ENCODE measurements around the gene RABEP2.
A peak's percentile ranks its signal among the peaks of the same experiment; 100 is the strongest.
"Not testable (repeated sequence)": the region's sequence is repeated elsewhere in the genome, so short reads cannot be mapped to it uniquely, and the experiment has no call there.

Gene RABEP2

GRCh38 chr16:28886945-28887344 is 38.1 kb downstream of the RABEP2 start:
- H3K4me1 ChIP-seq: peaks cover 3% of the 10 kb centered on the region
- H2AFZ ChIP-seq: no peak overlapping the region
- no peak overlapping the region for H3K9ac ChIP-seq
- no peaks in the 10 kb centered on the region for H3K9me3 ChIP-seq (ENCODE audit: control insufficient read depth, low read length)
- no peaks in the 10 kb centered on the region for H3K36me3 ChIP-seq (ENCODE audit: control insufficient read depth, insufficient read depth, low read length)
- H3K27me3 ChIP-seq (ENCODE audit: control insufficient read depth, insufficient read depth, low read length): no peaks in the 10 kb centered on the region
- no peak overlapping the region for H3K4me2 ChIP-seq (ENCODE audit: low read length)
- H3K4me3 ChIP-seq (ENCODE audit: low read depth, low read length): no peak overlapping the region
- no peak for TF ChIP-seq CTCF (IDR thresholded peaks at IDR 0.05)
- H3K27ac ChIP-seq: no peak overlapping the region
- no peaks in the 10 kb centered on the region for H3K79me2 ChIP-seq

- H3K36me3 ChIP-seq (ENCODE audit: control insufficient read depth, insufficient read depth, low read length): no peaks in the 10 kb centered on the region
Observed at GRCh38 chr16:28884045-28884444, 41.0 kb downstream of the RABEP2 start.

GRCh38 chr16:28883221-28883996 is 41.6 kb downstream of the RABEP2 start:
- Histone ChIP-seq H3K36me3 (ENCODE audit: control insufficient read depth, insufficient read depth, low read length) (no peaks in the 10 kb centered on the region), H3K9me3 (ENCODE audit: control insufficient read depth, low read length) (no peaks in the 10 kb centered on the region), H3K4me1 (peaks cover 3% of the 10 kb centered on the region), H2AFZ (peak overlapping the region; percentile 77), H3K9ac (no peak overlapping the region), H3K27me3 (ENCODE audit: control insufficient read depth, insufficient read depth, low read length) (no peaks in the 10 kb centered on the region), H3K4me2 (ENCODE audit: low read length) (peak overlapping the region; percentile 6), H3K27ac (no peak overlapping the region), H3K79me2 (no peaks in the 10 kb centered on the region), H3K4me3 (ENCODE audit: low read depth, low read length) (no peak overlapping the region)
- no peak for TF ChIP-seq CTCF (IDR thresholded peaks at IDR 0.05)

More at GRCh38 chr16:28884045-28884444, 41.0 kb downstream of the RABEP2 start:
- Histone ChIP-seq H2AFZ (no peak overlapping the region), H3K9me3 (ENCODE audit: control insufficient read depth, low read length) (no peaks in the 10 kb centered on the region), H3K27ac (no peak overlapping the region), H3K27me3 (ENCODE audit: control insufficient read depth, insufficient read depth, low read length) (no peaks in the 10 kb centered on the region), H3K9ac (no peak overlapping the region), H3K4me1 (peaks cover 3% of the 10 kb centered on the region), H3K79me2 (no peaks in the 10 kb centered on the region), H3K4me2 (ENCODE audit: low read length) (no peak overlapping the region), H3K4me3 (ENCODE audit: low read depth, low read length) (no peak overlapping the region)
- TF ChIP-seq CTCF (IDR thresholded peaks at IDR 0.05): no peak

GRCh38 chr16:28882551-28883160 is 42.4 kb downstream of the RABEP2 start:
- peak overlapping the region; percentile 6 for H3K4me2 ChIP-seq (ENCODE audit: low read length)
- no peaks in the 10 kb centered on the region for H3K79me2 ChIP-seq
- no peaks in the 10 kb centered on the region for H3K36me3 ChIP-seq (ENCODE audit: control insufficient read depth, insufficient read depth, low read length)
- H3K4me3 ChIP-seq (ENCODE audit: low read depth, low read length): no peak overlapping the region
- H3K9ac ChIP-seq: no peak overlapping the region
- no peak for TF ChIP-seq CTCF (IDR thresholded peaks at IDR 0.05)
- peak overlapping the region; percentile 77 for H2AFZ ChIP-seq
- no peaks in the 10 kb centered on the region for H3K9me3 ChIP-seq (ENCODE audit: control insufficient read depth, low read length)
- H3K27ac ChIP-seq: no peak overlapping the region
- no peaks in the 10 kb centered on the region for H3K27me3 ChIP-seq (ENCODE audit: control insufficient read depth, insufficient read depth, low read length)
- peaks cover 3% of the 10 kb centered on the region for H3K4me1 ChIP-seq

GRCh38 chr16:28881565-28881964 is 43.5 kb downstream of the RABEP2 start:
- H3K79me2 ChIP-seq; H3K9ac ChIP-seq; H3K4me2 ChIP-seq (ENCODE audit: low read length); H3K36me3 ChIP-seq (ENCODE audit: control insufficient read depth, insufficient read depth, low read length); H3K27me3 ChIP-seq (ENCODE audit: control insufficient read depth, insufficient read depth, low read length); H3K4me3 ChIP-seq (ENCODE audit: low read depth, low read length); H2AFZ ChIP-seq; H3K27ac ChIP-seq; H3K9me3 ChIP-seq (ENCODE audit: control insufficient read depth, low read length); H3K4me1 ChIP-seq: not testable (repeated sequence)

Data from parathyroid adenoma (tissue), 2 donors.